Measurements from ENCODE around the gene LVRN. TPM values are rescaled to one million over a fixed set of nuclear protein-coding genes. Genes with fewer than 3 reads are reported as not detected.

LVRN gene
- total RNA-seq, 3 donors from 2014 or later (not counting 1 experiment from before 2014, with no cell fraction given), result 0.77 TPM; not detected in 2

GRCh38 chr5:115954144-115954543, 8.1 kb upstream of the LVRN start:
- ATAC-seq (no peak), DNase-seq (no peak)
- intact Hi-C loops (cut with micrococcal nuclease), result no loop called here
- Histone ChIP-seq H3K27ac (ENCODE audit: low read length) (no peak overlapping the region), H3K9me3 (ENCODE audit: control insufficient read depth, insufficient read depth, low read length) (no peaks in the 10 kb centered on the region), H3K36me3 (ENCODE audit: control insufficient read depth, insufficient read depth, low read length) (no peaks in the 10 kb centered on the region), H3K4me3 (ENCODE audit: low read length) (no peak overlapping the region), H3K4me1 (ENCODE audit: control insufficient read depth, insufficient read depth, low read length) (no peaks in the 10 kb centered on the region), H3K27me3 (ENCODE audit: control insufficient read depth, insufficient read depth, low read length) (peaks cover 4% of the 10 kb centered on the region)
- Mint-ChIP-seq H3K4me3 (no peak overlapping the region), H3K4me1 (no peaks in the 10 kb centered on the region), H3K36me3 (no peaks in the 10 kb centered on the region), H3K27me3 (ENCODE audit: low read depth in 2 of 2) (peaks cover 19 to 25% of the 10 kb centered on the region in 2 donors), H3K27ac (no peak overlapping the region), H3K9me3 (no peaks in the 10 kb centered on the region)
- TF ChIP-seq, protein P1, sequence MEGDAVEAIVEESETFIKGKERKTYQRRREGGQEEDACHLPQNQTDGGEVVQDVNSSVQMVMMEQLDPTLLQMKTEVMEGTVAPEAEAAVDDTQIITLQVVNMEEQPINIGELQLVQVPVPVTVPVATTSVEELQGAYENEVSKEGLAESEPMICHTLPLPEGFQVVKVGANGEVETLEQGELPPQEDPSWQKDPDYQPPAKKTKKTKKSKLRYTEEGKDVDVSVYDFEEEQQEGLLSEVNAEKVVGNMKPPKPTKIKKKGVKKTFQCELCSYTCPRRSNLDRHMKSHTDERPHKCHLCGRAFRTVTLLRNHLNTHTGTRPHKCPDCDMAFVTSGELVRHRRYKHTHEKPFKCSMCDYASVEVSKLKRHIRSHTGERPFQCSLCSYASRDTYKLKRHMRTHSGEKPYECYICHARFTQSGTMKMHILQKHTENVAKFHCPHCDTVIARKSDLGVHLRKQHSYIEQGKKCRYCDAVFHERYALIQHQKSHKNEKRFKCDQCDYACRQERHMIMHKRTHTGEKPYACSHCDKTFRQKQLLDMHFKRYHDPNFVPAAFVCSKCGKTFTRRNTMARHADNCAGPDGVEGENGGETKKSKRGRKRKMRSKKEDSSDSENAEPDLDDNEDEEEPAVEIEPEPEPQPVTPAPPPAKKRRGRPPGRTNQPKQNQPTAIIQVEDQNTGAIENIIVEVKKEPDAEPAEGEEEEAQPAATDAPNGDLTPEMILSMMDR (IDR thresholded peaks at IDR 0.05), result no peak

DNA sequence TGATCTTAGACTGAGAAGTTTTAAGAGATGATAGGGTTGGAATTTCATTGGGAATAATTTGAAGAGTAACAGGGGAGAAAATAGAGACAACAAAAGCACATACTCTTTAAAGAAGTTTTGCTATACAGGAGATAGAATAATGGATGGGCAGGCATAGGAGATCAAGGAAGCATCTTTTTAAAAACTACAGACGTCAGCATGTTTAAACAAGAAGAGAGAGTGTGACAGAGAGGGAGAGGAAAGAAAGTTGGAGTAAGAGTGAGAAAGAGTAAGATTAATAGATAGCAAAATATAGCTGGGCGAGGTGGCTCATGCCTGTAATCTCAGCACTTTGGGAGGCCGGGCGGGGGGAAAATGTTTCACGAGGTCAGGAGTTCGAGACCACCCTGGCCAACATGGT, 5.3 kb upstream of the LVRN start:
- ATAC-seq (no peak), DNase-seq (no peak)
- H3K4me1 Mint-ChIP-seq, result peaks cover 0 to 5% of the 10 kb centered on the region in 2 donors
- no peak overlapping the region for H3K4me3 Mint-ChIP-seq
- 94% methylated on average over 6 of the region's 6 CpGs for WGBS (ENCODE audit: insufficient coverage)
- H3K36me3 ChIP-seq (ENCODE audit: control insufficient read depth, insufficient read depth, low read length), result no peaks in the 10 kb centered on the region
- peaks cover 7% of the 10 kb centered on the region for H3K4me1 ChIP-seq (ENCODE audit: control insufficient read depth, insufficient read depth, low read length)
- H3K27ac Mint-ChIP-seq, result no peak overlapping the region
- TF ChIP-seq, protein P1 (IDR thresholded peaks at IDR 0.05), result no peak
- H3K36me3 Mint-ChIP-seq, result no peaks in the 10 kb centered on the region
- no peaks in the 10 kb centered on the region for H3K9me3 ChIP-seq (ENCODE audit: control insufficient read depth, insufficient read depth, low read length)
- no peak overlapping the region for H3K27ac ChIP-seq (ENCODE audit: low read length)
- intact Hi-C loops (cut with micrococcal nuclease), result no loop called here
- no peaks in the 10 kb centered on the region for H3K9me3 Mint-ChIP-seq
- H3K4me3 ChIP-seq (ENCODE audit: low read length), result no peak overlapping the region
- H3K27me3 Mint-ChIP-seq (ENCODE audit: low read depth in 2 of 2), result peaks cover 24 to 31% of the 10 kb centered on the region in 2 donors
- peaks cover 18% of the 10 kb centered on the region for H3K27me3 ChIP-seq (ENCODE audit: control insufficient read depth, insufficient read depth, low read length)

GRCh38 chr5:115961381-115962238, 665 bp upstream of the LVRN start:
- H3K36me3 Mint-ChIP-seq, result no peaks in the 10 kb centered on the region
- Histone ChIP-seq H3K9me3 (ENCODE audit: control insufficient read depth, insufficient read depth, low read length) (no peaks in the 10 kb centered on the region), H3K27ac (ENCODE audit: low read length) (no peak overlapping the region), H3K27me3 (ENCODE audit: control insufficient read depth, insufficient read depth, low read length) (peaks cover 33% of the 10 kb centered on the region), H3K36me3 (ENCODE audit: control insufficient read depth, insufficient read depth, low read length) (no peaks in the 10 kb centered on the region), H3K4me1 (ENCODE audit: control insufficient read depth, insufficient read depth, low read length) (peaks cover 20% of the 10 kb centered on the region), H3K4me3 (ENCODE audit: low read length) (no peak overlapping the region)
- DNase-seq (no peak), ATAC-seq (no peak)
- H3K27me3 Mint-ChIP-seq (ENCODE audit: low read depth in 2 of 2), result peaks cover 49 to 59% of the 10 kb centered on the region in 2 donors
- intact Hi-C loops (cut with micrococcal nuclease), result no loop called here
- H3K27ac Mint-ChIP-seq, result no peak overlapping the region
- no peaks in the 10 kb centered on the region for H3K9me3 Mint-ChIP-seq
- TF ChIP-seq, protein P1 (IDR thresholded peaks at IDR 0.05), result no peak
- no peak overlapping the region for H3K4me3 Mint-ChIP-seq
- H3K4me1 Mint-ChIP-seq, result peaks cover 0 to 10% of the 10 kb centered on the region in 2 donors
- 12% methylated on average over 41 of the region's 42 CpGs for WGBS (ENCODE audit: insufficient coverage)

All from natural killer cell (primary cell).